LNCAP (cell line): ENCODE results near the gene KHDC1L.
A peak's percentile ranks its signal among the peaks of the same experiment; 100 is the strongest.

Experiments used
- CTCF ChIP-seq: fragments of 450-650 bp; IDR thresholded peaks from 2 replicates; pipeline ENCODE4 v1.5.1; 2017; ENCODE audit warnings: mild to moderate bottlenecking

The KHDC1L gene

GRCh38 chr6:73200247-73200646, 25.0 kb downstream of the KHDC1L start:
- no peak for TF ChIP-seq CTCF

GRCh38 chr6:73194744-73195143, 30.6 kb downstream of the KHDC1L start:
- TF ChIP-seq CTCF, result no peak

- TF ChIP-seq CTCF, result no peak
Measured at GRCh38 chr6:73182021-73182607, 43.2 kb downstream of the KHDC1L start.

- TF ChIP-seq CTCF, result peak; percentile 80
Measured at GRCh38 chr6:73180763-73181619, 44.3 kb downstream of the KHDC1L start.

GRCh38 chr6:73180076-73180738, 45.1 kb downstream of the KHDC1L start:
- TF ChIP-seq CTCF, result no peak

- no peak for TF ChIP-seq CTCF
Measured at GRCh38 chr6:73177221-73177944, 47.9 kb downstream of the KHDC1L start.

- no peak for TF ChIP-seq CTCF
Measured at GRCh38 chr6:73176057-73176456, 49.2 kb downstream of the KHDC1L start.
